SJSA1 (cell line): ENCODE measurements around the gene FTO. TPM values are rescaled to one million over a fixed set of nuclear protein-coding genes. Genes with fewer than 3 reads are reported as not detected.

ENCODE experiments used
- DNase-seq, 2 experiments: peaks; one replicate each; pipeline ENCODE4 v3.0.0-alpha.2; 2015 to 2020; ENCODE audit warnings: low spot score in 2 of 2, low read depth in 1 of 2
- H3K27ac ChIP-seq: fragments of 250-450 bp; sonication (Bioruptor Pico); 2 replicates; pipeline ENCODE4 v1.5.1; 2020; ENCODE audit warnings: mild to moderate bottlenecking, moderate library complexity
- H3K27me3 ChIP-seq: fragments of 250-450 bp; sonication (Bioruptor Pico); replicated peaks from 2 replicates; pipeline ENCODE4 v1.5.1; 2020; ENCODE audit warnings: mild to moderate bottlenecking, moderate library complexity
- H3K36me3 ChIP-seq: fragments of 250-450 bp; sonication (Bioruptor Pico); 2 replicates; pipeline ENCODE4 v1.5.1; 2020; ENCODE audit warnings: mild to moderate bottlenecking
- H3K4me1 ChIP-seq: fragments of 250-450 bp; sonication (Bioruptor Pico); replicated peaks from 2 replicates; pipeline ENCODE4 v1.6.1; 2021; ENCODE audit warnings: mild to moderate bottlenecking
- H3K4me3 ChIP-seq: fragments of 250-450 bp; sonication (Bioruptor Pico); 2 replicates; pipeline ENCODE4 v1.5.1; 2020; ENCODE audit warnings: mild to moderate bottlenecking
- H3K9me3 ChIP-seq: fragments of 250-450 bp; sonication (Bioruptor Pico); replicated peaks from 2 replicates; pipeline ENCODE4 v1.5.1; 2020; ENCODE audit warnings: mild to moderate bottlenecking
- total RNA-seq: library from RNA; depleted of rRNA; stranded (reverse); fragments of >200 nt; shearing (Covaris generic); gene quantifications from 2 replicates; pipeline ENCODE4 v1.2.3, GENCODE V29; 2014

Gene FTO
- total RNA-seq, 1 experiment from 2014 or later: 106 TPM

DNA sequence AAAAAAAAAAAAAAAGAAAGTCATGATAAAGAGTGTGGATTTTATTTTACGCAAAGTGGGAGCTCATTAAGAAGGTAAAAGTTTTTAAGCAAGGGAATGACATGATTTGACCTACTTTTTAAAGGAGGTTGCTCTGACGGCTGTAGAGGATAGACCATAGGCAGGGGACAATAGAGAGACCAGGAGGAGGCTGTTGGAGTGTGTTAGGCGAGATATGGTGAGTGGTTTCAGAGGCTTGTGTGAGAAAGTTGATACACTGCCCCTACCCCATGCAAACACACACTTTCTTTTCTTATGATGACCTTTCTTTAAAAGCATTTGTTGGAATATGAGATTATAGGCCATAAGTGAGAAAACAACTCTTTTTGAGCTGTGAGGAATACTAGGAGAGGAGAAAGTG lies 82.0 kb downstream of the FTO start:
- no peak for DNase-seq
- Histone ChIP-seq H3K4me3 (no peak overlapping the region), H3K9me3 (no peaks in the 10 kb centered on the region), H3K36me3 (no peaks in the 10 kb centered on the region), H3K4me1 (peaks cover 22% of the 10 kb centered on the region), H3K27me3 (no peaks in the 10 kb centered on the region), H3K27ac (no peak overlapping the region)

DNA sequence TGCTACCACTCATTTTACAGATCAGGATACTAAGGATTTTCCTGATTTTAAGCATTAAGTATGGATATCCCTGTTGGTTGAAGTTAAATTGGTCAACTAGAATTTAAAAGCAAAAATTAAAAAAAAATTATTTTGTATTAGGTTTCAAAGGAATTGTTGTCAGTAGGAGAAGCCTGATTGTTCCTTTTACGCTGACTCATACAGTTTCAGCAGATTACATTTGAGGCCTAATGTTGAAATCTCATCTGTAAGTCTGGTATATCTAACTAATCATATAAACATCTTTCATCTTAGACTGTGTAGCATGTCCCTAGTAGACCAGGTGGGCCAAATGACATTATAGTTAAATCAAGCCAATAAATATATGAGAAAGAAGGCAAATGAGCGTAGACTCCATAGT lies 83.5 kb downstream of the FTO start:
- Histone ChIP-seq H3K27ac (no peak overlapping the region), H3K9me3 (no peaks in the 10 kb centered on the region), H3K4me1 (peaks cover 11% of the 10 kb centered on the region), H3K36me3 (no peaks in the 10 kb centered on the region), H3K4me3 (no peak overlapping the region), H3K27me3 (no peaks in the 10 kb centered on the region)
- no peak for DNase-seq

DNA sequence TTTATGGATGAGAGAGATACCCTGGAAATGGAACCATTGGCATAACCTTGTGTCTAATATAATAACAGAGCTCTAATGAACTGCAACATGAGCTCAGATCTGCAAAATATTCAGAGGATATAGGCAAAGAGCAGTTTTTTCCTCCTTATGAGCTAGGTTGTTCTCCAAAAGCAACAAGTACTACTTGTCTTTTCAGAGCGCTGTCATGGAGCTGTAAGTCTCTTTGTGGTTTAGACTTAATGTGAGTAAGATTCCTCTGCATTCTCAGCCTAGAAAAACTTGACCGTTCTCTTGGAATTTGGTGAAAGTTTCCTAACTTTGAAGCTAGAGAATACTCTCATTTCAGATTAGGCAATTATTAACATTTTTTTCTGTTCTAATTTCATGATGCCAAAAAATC lies 85.2 kb downstream of the FTO start:
- Histone ChIP-seq H3K36me3 (no peaks in the 10 kb centered on the region), H3K27ac (no peak overlapping the region), H3K9me3 (no peaks in the 10 kb centered on the region), H3K4me1 (peaks cover 6% of the 10 kb centered on the region), H3K27me3 (no peaks in the 10 kb centered on the region), H3K4me3 (no peak overlapping the region)
- DNase-seq: no peak

DNA sequence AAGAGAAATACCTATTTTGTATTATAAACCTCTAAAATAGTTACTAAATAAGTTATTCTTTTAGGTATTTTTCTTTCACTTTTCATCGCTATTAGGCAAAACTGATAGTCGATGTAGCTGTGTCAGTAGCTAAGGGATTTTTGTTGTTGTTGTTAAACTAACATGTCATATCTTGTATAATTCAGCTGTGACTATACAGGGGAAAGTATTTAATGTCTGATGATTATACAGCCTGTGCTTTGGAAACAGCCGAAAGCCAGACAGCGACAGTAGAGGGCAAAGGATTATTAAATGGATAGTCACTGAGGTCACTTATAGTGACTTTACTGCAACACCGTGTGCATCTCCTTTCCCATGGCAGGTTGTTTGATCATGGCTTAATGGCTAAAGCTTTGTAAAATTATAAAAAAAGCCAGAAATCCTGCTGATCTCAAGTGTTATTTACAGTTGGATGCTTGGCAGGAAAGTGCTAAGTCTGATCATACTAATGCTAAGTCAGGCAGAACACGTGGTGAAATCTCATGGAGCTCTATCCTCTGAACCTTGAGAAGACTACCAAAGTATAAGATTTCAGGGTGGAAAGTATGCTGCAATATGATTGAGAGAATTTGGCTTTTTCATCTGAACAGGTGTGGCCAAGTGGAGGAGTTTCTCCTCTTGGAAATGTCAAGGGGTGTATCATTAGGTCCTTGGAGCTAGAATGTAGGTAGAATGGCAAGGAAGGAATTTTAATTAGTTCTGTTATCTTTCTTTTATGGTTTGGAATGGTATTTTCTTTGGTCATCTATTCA lies 88.4 kb downstream of the FTO start:
- Histone ChIP-seq H3K27me3 (no peaks in the 10 kb centered on the region), H3K9me3 (no peaks in the 10 kb centered on the region), H3K27ac (no peak overlapping the region), H3K4me3 (no peak overlapping the region), H3K4me1 (peaks cover 6% of the 10 kb centered on the region), H3K36me3 (no peaks in the 10 kb centered on the region)
- no peak for DNase-seq

DNA sequence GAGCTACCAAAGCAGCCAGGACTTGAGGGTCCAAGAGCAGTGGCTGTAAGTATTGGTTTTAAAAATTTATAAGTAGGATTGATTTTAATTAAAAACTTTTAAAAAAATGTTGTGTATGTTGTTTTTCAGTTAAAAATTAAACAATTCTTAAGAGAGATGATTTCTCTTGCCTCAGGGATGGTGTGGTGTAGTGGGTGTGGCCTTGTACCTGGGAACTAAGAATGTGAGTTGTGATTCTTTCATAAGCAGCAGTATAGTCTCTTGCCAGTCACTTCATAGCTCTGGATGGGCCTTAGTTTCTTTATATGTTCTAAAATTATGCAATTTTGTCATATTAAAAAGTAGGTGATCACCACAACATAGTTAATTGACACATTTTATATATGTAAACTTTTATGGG lies 99.5 kb downstream of the FTO start:
- no peak overlapping the region for H3K4me3 ChIP-seq
- no peak overlapping the region for H3K27ac ChIP-seq
- no peaks in the 10 kb centered on the region for H3K27me3 ChIP-seq
- H3K36me3 ChIP-seq: no peaks in the 10 kb centered on the region
- no peak for DNase-seq
- peaks cover 4% of the 10 kb centered on the region; the same call in 1 of the 2 replicates for H3K4me1 ChIP-seq
- no peaks in the 10 kb centered on the region for H3K9me3 ChIP-seq

DNA sequence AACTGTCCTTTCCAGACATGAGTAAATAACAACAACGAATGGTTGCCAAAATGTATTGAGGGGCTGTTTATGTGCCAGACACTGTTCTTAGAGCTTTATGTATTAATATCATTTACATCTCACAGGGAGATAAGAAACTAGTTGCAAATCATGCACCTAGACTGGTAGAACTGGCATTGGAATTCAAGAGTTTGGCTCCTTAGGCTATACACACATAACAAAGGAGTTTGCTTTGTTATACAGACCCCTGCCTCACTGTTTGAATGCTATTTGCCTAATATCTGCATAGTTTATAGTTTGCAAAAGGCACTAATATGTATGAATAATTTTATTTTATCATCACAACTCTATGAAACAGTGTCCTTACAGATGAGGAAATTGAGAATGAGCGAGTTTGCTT lies 100.0 kb downstream of the FTO start:
- Histone ChIP-seq H3K27me3 (no peaks in the 10 kb centered on the region), H3K4me1 (peaks cover 5% of the 10 kb centered on the region), H3K27ac (no peak overlapping the region), H3K9me3 (no peaks in the 10 kb centered on the region), H3K4me3 (no peak overlapping the region), H3K36me3 (no peaks in the 10 kb centered on the region)
- no peak for DNase-seq

DNA sequence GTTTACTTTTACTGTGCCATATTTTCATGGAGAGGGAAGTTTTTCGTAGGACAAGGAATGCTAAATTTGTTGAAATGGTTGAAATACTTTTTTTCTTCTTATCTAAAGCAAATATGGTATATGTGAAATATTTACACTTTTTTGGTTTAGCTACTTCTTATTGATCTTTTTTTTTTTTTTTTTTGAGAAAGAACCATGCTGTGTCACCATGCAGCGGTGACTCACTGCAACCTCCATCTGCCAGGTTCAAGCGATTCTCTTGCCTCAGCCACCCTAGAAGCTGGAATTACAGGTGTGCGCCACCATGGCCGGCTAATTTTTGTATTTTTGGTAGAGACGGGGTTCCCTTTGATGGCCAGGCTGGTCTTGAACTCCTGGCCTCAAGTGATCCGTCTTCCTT lies 100.5 kb downstream of the FTO start:
- Histone ChIP-seq H3K27ac (no peak overlapping the region), H3K27me3 (no peaks in the 10 kb centered on the region), H3K36me3 (no peaks in the 10 kb centered on the region), H3K4me1 (peaks cover 10% of the 10 kb centered on the region), H3K9me3 (no peaks in the 10 kb centered on the region), H3K4me3 (no peak overlapping the region)
- no peak for DNase-seq

DNA sequence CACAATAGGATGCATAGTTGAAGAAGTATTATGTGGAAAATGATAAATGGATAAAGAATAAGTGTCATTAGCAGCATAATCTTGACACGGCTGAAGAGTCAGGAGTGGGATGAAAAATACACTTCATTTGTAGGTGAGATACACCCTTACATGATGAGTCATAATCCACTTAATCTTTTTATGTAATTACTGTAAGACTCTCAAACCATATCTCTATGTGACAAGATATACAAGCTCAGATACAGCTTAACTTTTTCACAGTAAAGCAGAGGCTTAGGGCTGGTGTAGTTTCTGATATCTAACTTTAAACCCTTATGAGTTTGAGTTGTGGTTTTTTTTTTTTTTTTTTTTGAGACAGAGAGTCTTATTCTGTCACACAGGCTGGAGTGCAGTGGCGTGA lies 101.2 kb downstream of the FTO start:
- DNase-seq: no peak
- H3K4me1 ChIP-seq: peaks cover 13% of the 10 kb centered on the region
- H3K9me3 ChIP-seq: no peaks in the 10 kb centered on the region
- H3K36me3 ChIP-seq: peaks cover 2% of the 10 kb centered on the region
- no peak overlapping the region for H3K4me3 ChIP-seq
- no peak overlapping the region for H3K27ac ChIP-seq
- no peaks in the 10 kb centered on the region for H3K27me3 ChIP-seq

DNA sequence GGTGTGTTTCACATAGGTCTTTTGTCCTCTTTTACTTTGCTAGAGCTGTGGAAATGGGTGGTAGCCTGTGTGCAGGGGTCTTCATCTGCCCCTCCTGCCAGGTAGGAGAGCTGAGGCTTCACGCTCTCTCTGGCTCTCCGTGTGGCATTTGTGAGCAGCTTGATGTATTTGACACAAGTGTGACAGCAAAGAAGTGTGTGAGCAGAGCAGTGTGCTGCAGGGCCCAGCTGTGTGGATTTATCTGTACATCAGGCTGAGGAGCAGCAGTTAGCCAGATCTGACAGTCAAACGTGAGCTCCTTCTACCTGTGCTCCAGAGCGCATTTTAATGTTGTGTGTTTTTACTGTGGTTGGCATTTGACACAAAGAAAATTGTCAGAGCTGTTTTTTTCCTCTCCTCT lies 101.8 kb downstream of the FTO start:
- Histone ChIP-seq H3K4me1 (peaks cover 16% of the 10 kb centered on the region), H3K27ac (no peak overlapping the region), H3K36me3 (peaks cover 8% of the 10 kb centered on the region), H3K27me3 (no peaks in the 10 kb centered on the region), H3K9me3 (no peaks in the 10 kb centered on the region), H3K4me3 (no peak overlapping the region)
- no peak for DNase-seq

DNA sequence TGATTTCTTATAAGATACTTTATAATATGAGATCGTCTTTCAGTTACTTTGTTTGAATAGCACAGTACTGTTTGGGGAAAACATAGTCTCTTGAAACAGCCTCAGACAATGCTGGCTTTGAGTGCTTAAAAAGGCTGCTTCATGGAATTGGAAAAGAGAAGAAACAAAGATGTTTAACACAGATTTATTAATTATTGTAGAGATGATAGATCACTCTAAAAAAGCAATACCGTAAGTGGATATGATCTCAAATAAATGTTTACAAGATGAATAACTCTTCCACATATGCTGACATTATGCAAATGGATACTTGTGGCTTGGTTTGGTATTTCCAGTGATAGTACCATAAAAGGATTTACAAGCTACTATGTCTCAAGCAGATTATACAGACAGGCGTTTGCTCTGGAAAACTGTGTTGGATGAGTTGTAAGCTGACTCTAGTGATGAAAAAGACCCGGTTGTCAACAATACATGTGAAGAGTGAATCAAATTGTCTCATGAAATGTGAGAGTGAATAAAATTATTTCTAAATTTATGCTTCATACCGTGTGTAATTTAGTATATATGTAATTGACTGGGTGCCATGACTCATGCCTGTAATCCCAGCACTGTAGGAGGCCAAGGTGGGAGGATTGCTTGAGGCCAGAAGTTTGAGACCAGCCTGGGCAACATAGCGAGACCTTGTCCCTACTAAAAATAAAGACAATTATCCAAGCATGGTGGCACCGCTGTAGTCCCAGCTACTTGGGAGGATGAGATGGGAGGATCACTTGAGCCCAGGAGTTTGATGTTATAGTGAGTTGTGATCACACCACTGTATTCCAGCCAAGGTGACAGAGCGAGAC lies 105.4 kb downstream of the FTO start:
- H3K4me3 ChIP-seq: no peak overlapping the region
- peaks cover 20% of the 10 kb centered on the region for H3K36me3 ChIP-seq
- no peaks in the 10 kb centered on the region for H3K9me3 ChIP-seq
- no peaks in the 10 kb centered on the region for H3K27me3 ChIP-seq
- peaks cover 16% of the 10 kb centered on the region for H3K4me1 ChIP-seq
- DNase-seq: peak in 1 of 2 experiments; percentile 37
- no peak overlapping the region for H3K27ac ChIP-seq

DNA sequence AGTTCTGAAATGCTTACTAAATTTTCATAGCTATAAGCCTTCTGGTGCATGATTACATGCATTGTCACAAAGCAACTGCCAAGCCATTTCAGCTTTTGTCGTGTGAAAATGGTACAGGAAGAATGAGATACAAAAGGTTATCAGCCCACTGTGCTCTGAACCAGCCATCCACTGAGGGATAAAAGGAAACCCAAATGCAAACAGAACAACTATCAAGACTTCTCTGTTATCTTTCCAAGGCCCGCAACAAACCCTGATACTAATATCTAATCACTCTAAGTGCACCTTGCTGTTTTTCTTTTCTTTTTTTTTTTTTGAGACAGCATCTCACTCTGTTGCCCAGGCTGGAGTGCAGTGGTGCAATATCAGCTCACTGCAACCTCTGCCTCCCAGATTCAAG lies 109.0 kb downstream of the FTO start:
- no peak overlapping the region for H3K27ac ChIP-seq
- H3K9me3 ChIP-seq: no peaks in the 10 kb centered on the region
- DNase-seq: no peak
- no peak overlapping the region for H3K4me3 ChIP-seq
- peaks cover 33% of the 10 kb centered on the region for H3K4me1 ChIP-seq
- no peaks in the 10 kb centered on the region for H3K27me3 ChIP-seq
- peaks cover 20% of the 10 kb centered on the region for H3K36me3 ChIP-seq

DNA sequence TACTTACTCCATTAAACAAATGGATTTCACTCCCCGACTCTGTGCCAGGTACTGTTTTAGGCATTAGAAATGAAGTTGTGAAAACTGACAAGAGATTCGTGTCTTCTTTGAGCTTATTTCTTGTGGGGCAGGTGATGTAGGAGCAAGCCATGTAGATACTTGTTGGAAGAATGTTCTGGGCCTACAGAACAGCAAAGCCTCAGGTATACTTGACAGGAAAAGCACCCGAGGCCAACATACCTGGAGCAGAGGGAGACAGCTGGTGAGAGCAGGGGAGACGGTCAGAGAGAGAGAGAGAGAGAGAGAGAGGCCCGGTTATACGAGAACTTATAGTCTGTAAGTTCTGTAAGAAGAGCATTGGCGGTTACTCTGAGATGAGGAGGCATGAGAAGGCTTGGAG lies 110.8 kb downstream of the FTO start:
- no peaks in the 10 kb centered on the region for H3K9me3 ChIP-seq
- peaks cover 20% of the 10 kb centered on the region for H3K36me3 ChIP-seq
- H3K27me3 ChIP-seq: no peaks in the 10 kb centered on the region
- peaks cover 30% of the 10 kb centered on the region for H3K4me1 ChIP-seq
- no peak overlapping the region for H3K27ac ChIP-seq
- DNase-seq: no peak
- H3K4me3 ChIP-seq: no peak overlapping the region

DNA sequence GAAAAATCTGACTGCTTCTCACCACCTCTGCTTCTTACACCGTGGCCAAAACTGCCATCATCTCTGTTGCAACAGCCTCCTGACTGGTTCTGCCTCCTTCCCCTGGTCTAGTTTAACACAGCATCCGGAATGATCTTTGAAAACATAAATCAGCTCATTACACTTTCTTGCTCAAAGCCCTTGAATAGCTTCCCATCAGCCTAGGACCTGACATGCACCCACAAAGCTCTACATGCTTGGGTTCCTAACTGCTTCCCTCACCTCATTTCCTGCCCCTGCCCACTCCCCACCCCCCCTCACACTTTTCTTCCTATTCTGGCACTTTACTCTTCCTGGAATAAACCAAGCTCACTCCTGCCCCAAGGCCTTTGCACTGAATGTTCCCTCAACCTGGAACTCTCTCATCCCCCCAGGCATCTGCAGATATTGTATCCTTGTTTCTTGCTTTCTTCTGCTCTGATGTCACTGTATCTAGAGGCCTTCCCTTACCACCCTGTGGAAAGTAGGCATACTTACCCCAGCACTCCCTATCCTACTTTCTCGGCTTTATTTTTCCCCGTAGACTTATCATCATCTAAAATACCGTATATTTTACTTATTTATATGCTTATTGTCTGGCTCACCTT lies 112.4 kb downstream of the FTO start:
- Histone ChIP-seq H3K36me3 (peaks cover 6% of the 10 kb centered on the region), H3K9me3 (no peaks in the 10 kb centered on the region), H3K27me3 (no peaks in the 10 kb centered on the region), H3K4me3 (no peak overlapping the region), H3K4me1 (peaks cover 33% of the 10 kb centered on the region), H3K27ac (peak overlapping the region; percentile 68)
- DNase-seq: no peak
